Measurements from ENCODE around the gene CRYBA4.

DNA sequence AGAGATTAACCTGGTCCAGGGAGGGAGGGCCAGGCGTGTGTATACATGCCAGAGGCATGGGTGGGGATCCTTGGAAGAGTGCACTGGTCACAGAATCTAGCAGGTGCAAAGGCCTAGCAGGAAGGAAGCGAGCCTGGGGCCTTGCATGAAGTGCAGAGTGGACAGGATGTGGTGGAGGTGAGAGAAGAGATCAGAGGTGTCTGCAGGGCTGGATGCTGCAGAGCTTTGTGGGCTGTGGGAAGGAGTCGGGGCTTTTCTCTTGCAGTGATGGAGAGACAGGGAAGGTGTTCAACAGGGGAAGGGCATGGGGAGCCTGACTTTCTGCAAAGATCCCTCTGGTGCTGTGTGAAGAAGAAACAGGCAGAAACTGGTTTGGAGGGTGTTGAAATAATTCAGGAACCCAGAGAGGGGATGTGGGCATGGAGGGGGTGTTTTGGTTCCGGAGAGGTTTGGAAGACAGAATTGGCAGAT lies 29.3 kb upstream of the CRYBA4 start:
- TF ChIP-seq, protein P1, sequence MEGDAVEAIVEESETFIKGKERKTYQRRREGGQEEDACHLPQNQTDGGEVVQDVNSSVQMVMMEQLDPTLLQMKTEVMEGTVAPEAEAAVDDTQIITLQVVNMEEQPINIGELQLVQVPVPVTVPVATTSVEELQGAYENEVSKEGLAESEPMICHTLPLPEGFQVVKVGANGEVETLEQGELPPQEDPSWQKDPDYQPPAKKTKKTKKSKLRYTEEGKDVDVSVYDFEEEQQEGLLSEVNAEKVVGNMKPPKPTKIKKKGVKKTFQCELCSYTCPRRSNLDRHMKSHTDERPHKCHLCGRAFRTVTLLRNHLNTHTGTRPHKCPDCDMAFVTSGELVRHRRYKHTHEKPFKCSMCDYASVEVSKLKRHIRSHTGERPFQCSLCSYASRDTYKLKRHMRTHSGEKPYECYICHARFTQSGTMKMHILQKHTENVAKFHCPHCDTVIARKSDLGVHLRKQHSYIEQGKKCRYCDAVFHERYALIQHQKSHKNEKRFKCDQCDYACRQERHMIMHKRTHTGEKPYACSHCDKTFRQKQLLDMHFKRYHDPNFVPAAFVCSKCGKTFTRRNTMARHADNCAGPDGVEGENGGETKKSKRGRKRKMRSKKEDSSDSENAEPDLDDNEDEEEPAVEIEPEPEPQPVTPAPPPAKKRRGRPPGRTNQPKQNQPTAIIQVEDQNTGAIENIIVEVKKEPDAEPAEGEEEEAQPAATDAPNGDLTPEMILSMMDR (IDR thresholded peaks at IDR 0.05) = no peak
- TF ChIP-seq POLR2A (IDR thresholded peaks at IDR 0.05) = no peak
